ENCODE results near the gene FMOD.

FMOD gene

GRCh38 chr1:203381151-203381751, 30.3 kb upstream of the FMOD start:
- CTCF ChIA-PET = interaction anchor here (0.7 kb wide), 1 partner anchor 39 kb away, joined by 3 read pairs; no protein-coding TSS in a partner anchor
- Histone ChIP-seq H3K27ac (ENCODE audit: extremely low read depth, low read depth, low read length) (no peak overlapping the region), H3K9me3 (ENCODE audit: control insufficient read depth, insufficient read depth, low read depth, low read length) (no peaks in the 10 kb centered on the region), H3K4me3 (ENCODE audit: low read depth, low read length) (no peak overlapping the region), H3K4me1 (ENCODE audit: control insufficient read depth, insufficient read depth, low read length) (no peaks in the 10 kb centered on the region), H3K36me3 (ENCODE audit: control insufficient read depth in 2 of 2, insufficient read depth in 1 of 2, low read length in 2 of 2) (no peaks in the 10 kb centered on the region)
- TF ChIP-seq ZNF600 (tag by site-specific recombination; IDR thresholded peaks at IDR 0.05) (no peak), ZSCAN5A (tag by site-specific recombination; IDR thresholded peaks at IDR 0.05) (no peak), ZNF707 (tag by site-specific recombination; IDR thresholded peaks at IDR 0.05) (no peak), SCRT1 (tag by site-specific recombination; IDR thresholded peaks at IDR 0.05; ENCODE audit: borderline replicate concordance) (no peak), ELK4 (IDR thresholded peaks at IDR 0.05; ENCODE audit: borderline replicate concordance, low read depth, low read length) (no peak), YY1 (tag by site-specific recombination; IDR thresholded peaks at IDR 0.05) (no peak), ZNF2 (tag by site-specific recombination; IDR thresholded peaks at IDR 0.05) (no peak), ZNF324 (tag by site-specific recombination; IDR thresholded peaks at IDR 0.05) (no peak), ZNF830 (tag by site-specific recombination; IDR thresholded peaks at IDR 0.05; ENCODE audit: low read depth) (no peak), ZBTB48 (tag by site-specific recombination; IDR thresholded peaks at IDR 0.05) (no peak), KLF8 (tag by site-specific recombination; IDR thresholded peaks at IDR 0.05) (no peak), ZNF266 (tag by site-specific recombination; IDR thresholded peaks at IDR 0.05; ENCODE audit: low read depth) (no peak), TSHZ1 (tag by site-specific recombination; IDR thresholded peaks at IDR 0.05; ENCODE audit: borderline replicate concordance) (no peak), ZNF692 (tag by site-specific recombination; IDR thresholded peaks at IDR 0.05) (no peak), ZNF202 (tag by site-specific recombination; IDR thresholded peaks at IDR 0.05; ENCODE audit: borderline replicate concordance) (no peak), SP3 (tag by site-specific recombination; IDR thresholded peaks at IDR 0.05) (no peak), GLIS1 (tag by site-specific recombination; IDR thresholded peaks at IDR 0.05) (no peak), ZIC2 (tag by site-specific recombination; IDR thresholded peaks at IDR 0.05) (no peak), ZNF701 (tag by site-specific recombination; IDR thresholded peaks at IDR 0.05) (no peak), PATZ1 (tag by site-specific recombination; IDR thresholded peaks at IDR 0.05) (no peak)
- POLR2A ChIA-PET = interaction anchor here (0.6 kb wide), 1 partner anchor 95 kb away, joined by 6 read pairs; no protein-coding TSS in a partner anchor
